Left hindlimb (tissue), 1 donor: ENCODE data around the gene SLCO2B1.

ENCODE experiments used
- DNase-seq: peaks from one replicate; pipeline ENCODE4 v3.0.0-alpha.2; 2018

SLCO2B1 gene

GRCh38 chr11:75145196-75145971 is 5.5 kb upstream of the SLCO2B1 start:
- no peak for DNase-seq

DNA sequence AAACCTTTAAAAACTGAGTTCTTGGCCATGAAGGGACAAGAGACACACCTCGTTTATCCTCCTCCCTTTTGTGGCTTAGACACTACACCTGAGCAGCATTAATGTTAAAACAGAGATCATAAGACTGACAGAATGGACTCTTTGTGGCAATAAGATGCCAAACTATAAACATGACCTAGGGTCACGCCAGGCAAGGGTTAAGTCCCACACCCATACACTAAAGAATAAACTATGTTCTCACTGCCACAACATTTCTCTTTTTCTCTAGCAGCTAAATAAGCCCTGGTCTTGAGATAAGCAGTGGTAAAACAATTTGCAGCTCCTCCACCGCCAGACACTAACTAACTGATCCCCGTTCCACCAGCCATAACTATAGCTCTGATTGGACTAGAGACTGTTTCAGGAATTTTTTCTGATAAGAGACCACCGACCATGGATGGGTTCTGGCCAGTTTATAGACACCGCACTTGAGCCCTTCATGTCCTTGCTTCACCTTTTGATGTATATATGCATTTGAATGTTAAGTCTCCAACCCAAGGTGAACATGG is 4.9 kb upstream of the SLCO2B1 start:
- no peak for DNase-seq

DNA sequence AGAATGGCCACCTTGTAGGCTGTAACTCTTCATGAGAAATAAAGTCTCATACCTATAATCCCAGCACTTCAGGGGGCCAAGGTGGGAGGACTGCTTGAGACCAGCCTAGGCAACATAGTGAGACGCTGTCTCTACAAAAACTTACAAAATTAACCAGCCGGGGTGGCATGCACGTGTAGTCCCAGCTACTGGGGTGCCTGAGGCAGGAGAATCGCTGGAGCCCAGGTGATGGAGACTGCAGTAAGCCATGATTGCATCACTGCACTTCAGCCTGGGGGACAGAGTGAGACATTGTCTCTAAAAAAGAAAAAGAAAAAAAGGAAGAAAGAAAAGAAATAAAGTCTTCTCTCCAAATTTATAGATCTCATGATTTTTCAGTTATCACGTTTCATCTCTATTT is 4.2 kb upstream of the SLCO2B1 start:
- no peak for DNase-seq

GRCh38 chr11:75147191-75147874 is 3.6 kb upstream of the SLCO2B1 start:
- no peak for DNase-seq

DNA sequence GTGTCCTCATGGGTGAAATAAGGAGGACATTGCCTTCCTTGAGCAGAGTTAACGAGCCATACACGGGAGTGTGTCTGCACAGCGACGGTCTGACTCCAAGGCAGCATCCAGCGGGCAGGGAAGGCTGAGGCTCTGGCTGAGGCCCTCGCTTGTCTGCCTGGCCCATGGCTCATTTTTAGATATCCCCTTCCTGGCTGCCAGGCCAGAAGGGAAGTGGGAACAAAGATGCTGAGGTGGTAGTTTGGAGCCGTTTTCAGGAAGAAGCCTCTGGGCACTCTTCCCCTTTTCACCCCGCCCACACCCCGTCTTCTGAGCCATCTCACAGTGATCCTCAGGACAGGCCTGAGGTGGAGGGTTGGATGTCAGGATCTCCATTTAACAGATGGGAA is 3.0 kb upstream of the SLCO2B1 start:
- no peak for DNase-seq

DNA sequence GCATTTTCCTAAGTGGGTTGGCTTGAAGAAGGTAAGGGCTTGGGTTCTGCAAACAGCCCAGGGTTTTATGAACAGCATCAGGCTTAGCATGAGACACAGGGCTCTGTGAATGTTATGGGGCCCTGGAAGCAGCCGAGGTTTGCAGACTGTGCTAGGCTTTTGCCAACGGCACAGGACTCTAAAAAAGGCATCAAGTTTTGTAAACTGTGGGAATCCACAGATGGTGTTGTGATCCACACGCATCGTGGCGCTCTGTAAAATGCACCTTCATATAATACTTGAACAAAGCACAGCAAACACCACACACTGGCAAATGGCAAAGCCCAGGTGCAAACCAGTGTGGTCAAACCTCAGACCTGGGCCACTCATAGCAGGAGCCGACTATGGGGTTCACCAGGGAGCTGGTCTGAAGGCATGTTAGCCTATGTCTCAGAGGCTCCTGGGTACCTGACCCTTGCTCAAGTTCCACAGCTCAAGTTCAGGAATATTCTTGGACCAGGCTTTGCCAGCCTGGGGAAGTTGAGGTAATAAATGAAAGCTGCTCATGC is 2.4 kb upstream of the SLCO2B1 start:
- DNase-seq, result no peak

DNA sequence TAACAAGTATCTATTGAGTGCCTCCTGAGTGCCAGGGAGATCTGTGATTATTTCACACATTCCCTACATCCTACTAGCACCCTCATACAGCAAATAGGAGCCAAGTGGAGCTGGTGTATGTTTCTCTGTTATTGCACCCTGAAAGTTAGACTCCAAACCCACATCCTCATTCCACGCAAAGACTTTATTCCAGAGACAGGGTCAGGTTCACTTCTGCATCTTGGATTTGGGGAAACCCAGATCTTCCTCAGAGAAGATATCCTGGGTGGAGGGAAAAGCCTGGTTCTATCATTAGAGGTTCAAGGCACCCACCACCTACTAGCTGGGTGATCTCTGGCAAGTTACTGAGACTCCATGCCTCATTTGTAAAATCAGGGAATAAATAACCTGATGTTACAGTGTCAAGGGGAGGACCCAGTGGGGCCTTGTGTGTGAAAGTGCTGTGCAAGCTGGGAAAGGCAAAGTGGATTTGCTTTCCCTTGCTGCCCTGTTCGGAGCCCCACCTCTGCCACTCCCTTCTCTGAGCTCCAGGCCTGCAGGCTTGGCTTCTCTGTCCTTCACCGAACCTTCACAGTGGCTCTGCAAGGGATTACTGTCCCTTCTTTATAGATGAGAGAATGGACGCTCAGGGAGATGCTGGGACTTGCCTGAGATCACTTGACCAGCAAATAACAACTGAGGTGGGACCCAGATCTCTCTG is 991 bp upstream of the SLCO2B1 start:
- no peak for DNase-seq

DNA sequence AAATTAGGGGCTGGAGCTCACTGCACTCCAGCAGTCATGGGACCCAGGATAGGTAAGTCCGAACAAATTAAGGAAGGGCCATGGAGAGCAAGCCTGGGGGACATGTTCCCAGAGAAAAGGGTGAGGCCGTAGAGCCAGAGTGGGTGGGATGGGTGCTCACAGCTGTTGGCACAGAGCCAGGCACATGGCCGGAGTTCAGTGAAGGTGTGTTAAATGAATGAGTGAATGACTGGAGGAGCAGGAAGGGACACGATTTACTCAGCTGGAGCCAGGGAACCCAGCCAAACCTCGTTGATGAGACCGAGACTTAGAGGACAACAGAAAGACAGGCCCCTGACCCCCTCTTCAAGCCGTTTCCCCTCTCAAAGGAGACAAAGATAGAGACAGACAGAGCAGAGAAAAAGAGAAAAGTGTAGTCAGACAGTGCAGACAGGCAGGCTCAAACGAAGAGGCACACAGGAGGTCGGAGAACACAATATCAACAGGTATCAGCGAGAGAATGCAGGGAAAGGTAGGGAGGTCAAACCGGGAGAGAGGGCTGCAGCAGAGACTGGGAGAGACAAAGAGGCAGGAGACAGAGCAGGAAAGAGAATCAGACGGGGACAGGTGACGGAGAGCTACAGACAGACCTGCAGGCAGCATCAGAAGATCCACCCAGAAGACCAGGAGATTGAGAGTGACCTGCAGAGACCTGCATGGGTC is 590 bp downstream of the SLCO2B1 start:
- no peak for DNase-seq

DNA sequence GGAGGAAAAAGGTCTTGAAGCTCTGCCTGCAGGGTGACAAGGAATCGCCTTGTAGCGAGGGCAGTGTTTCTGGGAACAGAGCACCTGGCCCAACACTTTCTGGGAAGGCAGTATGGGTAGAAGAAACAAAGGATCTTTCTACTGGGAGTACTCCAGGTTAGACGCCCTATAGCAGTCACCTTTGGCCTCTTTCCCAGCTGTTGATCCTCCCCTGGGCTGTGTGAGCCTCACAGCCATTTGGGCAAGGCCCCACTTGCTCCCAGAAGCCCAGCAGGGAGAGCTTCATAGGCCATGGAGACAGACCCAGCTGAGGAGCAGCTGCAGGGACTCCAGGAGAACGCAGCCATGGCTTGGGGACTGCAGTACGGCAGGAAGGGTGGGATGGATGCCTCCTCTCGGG is 1.2 kb downstream of the SLCO2B1 start:
- DNase-seq, result no peak

GRCh38 chr11:75152651-75153427 is 1.9 kb downstream of the SLCO2B1 start:
- DNase-seq, result no peak

DNA sequence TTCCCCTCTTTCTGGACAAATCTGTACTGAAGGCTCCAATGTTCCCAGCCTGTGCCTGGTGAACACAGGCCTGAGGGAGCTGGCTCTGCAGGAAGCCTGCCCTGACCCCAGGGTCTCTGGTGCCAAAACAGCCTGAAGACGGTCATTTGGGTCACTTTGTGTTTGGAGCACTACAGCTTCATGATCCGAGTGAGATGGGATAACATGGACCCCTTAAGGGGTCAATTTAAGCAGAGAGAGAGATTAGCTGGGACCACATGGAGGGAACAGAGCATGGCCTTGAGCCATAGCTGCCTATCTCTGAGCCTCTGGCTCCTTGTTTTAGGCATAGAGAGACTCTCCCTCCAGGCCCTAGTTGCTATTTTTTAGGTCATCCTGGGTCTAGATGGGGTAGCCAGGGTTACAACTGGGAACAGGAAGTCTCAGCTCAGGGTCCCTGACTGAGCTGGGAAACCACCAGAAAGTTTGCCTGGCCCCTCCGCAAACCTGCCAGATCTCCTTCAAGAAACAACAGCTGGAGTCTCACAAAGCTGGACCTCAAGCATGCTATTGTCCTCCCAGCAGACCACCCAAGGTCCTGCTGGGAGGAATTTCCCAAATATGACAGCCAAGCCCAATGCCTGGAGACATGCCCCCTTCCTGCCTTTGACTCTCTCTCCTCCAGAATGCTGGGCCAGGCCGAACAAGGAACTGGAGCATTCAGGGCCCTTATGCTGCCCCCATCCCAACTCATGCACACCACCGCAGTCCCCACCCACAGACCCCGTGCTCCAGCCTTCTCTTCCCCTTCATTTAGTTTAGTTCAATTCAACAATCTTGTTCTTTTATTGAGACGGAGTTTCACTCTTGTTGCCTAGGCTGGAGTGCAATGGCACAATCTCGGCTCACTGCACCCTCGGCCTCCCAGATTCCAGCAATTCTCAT is 4.0 kb downstream of the SLCO2B1 start:
- no peak for DNase-seq

- no peak for DNase-seq
These were observed 4.9 kb downstream of the SLCO2B1 start for GRCh38 chr11:75155570-75156422.

DNA sequence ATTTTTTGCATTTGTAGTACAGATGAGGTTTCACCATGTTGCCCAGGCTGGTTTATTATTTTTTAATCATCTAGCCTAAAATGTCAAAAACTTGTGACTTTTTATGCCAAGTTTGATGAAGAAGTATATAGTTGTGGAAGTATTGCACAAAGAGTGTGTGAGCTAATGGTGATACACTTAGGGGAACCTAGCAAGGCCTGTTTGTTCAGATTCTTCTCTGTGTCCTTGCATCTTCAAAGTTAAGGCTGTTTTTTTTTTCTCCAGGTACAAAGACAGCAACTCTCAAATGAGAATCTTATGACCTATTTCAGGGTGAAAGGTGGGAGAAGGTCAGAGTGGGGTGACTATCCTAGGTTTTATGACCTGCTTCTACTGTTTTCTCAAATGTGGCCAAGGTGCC is 7.3 kb downstream of the SLCO2B1 start:
- DNase-seq, result no peak

DNA sequence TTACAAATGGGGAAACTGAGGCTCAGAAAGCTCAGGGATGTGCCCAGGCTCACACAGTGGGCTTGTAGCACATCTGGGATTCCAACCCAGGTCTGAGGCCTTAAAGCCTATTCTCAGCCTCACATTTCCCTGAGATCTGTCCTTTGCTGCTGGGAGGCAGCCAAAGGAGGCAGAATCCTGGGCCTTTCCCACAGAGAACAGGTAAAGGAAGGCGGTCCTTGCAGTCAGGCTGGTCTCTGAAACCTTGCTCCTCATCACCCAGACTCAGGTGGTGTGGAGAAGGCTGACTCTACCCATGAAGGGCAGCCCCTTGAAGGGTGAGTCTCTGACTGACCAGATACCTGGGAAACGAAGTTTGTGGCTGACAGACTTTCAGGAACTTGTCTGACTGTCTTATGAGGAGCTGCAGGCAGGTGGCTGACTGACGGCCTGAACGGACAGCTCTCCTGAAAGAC is 7.8 kb downstream of the SLCO2B1 start:
- no peak for DNase-seq

DNA sequence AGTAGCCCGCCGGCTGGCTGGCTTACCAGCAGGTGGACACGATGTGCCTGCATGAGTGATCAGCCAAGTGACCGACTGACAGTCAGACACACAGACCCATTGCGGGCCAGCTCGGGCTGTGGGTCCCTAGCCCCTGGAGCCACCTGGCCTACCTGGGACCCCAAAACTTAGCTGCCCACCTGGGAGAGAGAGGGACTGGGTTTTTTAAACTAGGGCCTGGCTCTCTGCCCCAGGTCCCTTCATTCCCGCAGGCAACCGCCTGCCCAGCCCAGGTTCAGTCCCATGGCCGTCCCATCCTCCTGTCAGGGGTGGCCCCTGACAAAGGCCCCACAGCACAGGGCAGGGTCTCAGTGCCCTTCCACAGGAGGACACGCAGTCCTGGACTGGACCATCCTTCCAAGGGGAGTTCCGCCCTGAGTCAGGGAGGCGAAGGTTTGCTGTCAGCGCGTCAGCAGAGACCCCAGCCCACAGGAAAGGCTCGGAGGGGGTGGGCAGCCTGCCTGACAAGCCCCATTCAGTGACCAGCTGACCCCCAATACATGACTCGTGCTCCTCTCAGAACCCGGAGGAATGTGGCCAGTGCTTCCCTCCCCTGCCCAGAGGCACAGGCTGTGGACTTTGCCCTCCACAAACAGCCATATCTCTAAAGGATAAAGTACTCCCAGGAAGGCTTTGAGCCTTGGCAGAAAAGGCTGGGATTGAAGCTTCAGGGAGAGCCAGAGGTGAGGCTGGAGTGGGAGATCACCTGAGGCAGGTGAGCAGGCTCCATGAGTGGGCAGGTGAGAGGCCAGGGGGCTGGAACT is 8.4 kb downstream of the SLCO2B1 start:
- no peak for DNase-seq

GRCh38 chr11:75160220-75160757 is 9.4 kb downstream of the SLCO2B1 start:
- no peak for DNase-seq

- DNase-seq, result no peak
These were observed 10.0 kb downstream of the SLCO2B1 start for GRCh38 chr11:75160880-75161279.

DNA sequence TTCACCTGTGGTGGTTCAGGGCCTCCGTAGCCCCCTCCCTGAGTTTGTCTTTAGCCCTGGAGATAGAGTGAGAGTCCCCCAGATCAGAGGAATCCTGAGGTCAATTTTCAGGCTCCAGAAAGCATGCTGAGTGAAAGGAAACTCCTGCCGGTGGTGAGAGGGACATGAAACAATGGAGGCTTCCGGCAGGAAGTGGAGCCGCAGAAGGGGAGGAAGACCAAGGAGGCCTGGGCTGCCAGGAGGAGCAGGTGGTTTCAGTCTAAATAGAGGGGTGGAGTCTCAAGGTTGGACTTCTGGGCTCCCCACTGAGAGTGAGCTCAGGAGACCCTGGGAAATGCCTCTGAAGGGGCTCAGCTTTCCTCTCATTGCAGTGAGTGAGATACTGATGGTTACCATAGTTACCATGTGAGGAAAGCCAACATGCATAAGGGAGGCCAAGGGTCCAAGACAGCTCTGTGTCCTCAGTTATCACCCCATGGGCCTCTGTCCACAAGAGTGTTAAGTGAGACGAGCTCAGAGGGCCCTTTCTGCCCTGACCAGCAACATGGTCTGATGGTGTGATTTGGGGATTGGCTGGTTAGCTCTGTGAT is 10.7 kb downstream of the SLCO2B1 start:
- DNase-seq, result no peak
